Loucy (cell line): ENCODE measurements around the gene EXTL1.

Experiments
- H2AFZ ChIP-seq: fragments of 200-600 bp; sonication (generic); 2 replicates; pipeline ENCODE4 v1.6.0; 2016; ENCODE audit warnings: antibody characterized with exemption, mild to moderate bottlenecking, low read length, moderate library complexity
- H3F3A ChIP-seq: fragments of 200-600 bp; 2 replicates; pipeline ENCODE4 v1.6.0; 2016; ENCODE audit warnings: antibody characterized with exemption, low read depth, mild to moderate bottlenecking
- H3K27me3 ChIP-seq: fragments of 200-600 bp; sonication (generic); 2 replicates; pipeline ENCODE4 v1.6.1; 2014; ENCODE audit warnings: low read length, mild to moderate bottlenecking; ENCODE audit not compliant: insufficient read depth, poor library complexity, severe bottlenecking
- H3K36me3 ChIP-seq: fragments of 200-600 bp; sonication (generic); 2 replicates; pipeline ENCODE4 v1.6.1; 2016; ENCODE audit warnings: low read length; ENCODE audit not compliant: insufficient read depth
- H3K4me1 ChIP-seq: fragments of 200-600 bp; sonication (generic); 2 replicates; pipeline ENCODE4 v1.5.1; 2014; ENCODE audit warnings: low read length, mild to moderate bottlenecking; ENCODE audit not compliant: insufficient read depth, poor library complexity, severe bottlenecking
- H3K4me2 ChIP-seq: fragments of 200-600 bp; sonication (generic); 2 replicates; pipeline ENCODE4 v1.6.0; 2014; ENCODE audit warnings: antibody characterized with exemption, low read length, low read depth, mild to moderate bottlenecking; ENCODE audit not compliant: poor library complexity, severe bottlenecking
- H3K4me3 ChIP-seq: fragments of 200-600 bp; sonication (generic); 2 replicates; pipeline ENCODE4 v1.5.1; 2014; ENCODE audit warnings: low read length, mild to moderate bottlenecking, mixed read lengths; ENCODE audit not compliant: poor library complexity, severe bottlenecking
- H3K79me2 ChIP-seq: fragments of 200-600 bp; sonication (generic); 2 replicates; pipeline ENCODE4 v1.6.1; 2014; ENCODE audit warnings: low read length; ENCODE audit not compliant: insufficient read depth
- H3K9ac ChIP-seq: fragments of 200-600 bp; sonication (generic); 2 replicates; pipeline ENCODE4 v1.6.0; 2014; ENCODE audit warnings: mild to moderate bottlenecking, low read depth, low read length, moderate library complexity; ENCODE audit not compliant: poor library complexity, severe bottlenecking
- H3K9me2 ChIP-seq: fragments of 200-600 bp; sonication (generic); replicated peaks from 2 replicates; pipeline ENCODE4 v1.6.1; 2016; ENCODE audit warnings: low read depth, low read length, mixed read lengths
- H3K9me3 ChIP-seq: fragments of 200-600 bp; sonication (generic); 2 replicates; pipeline ENCODE4 v1.6.1; 2014; ENCODE audit warnings: mild to moderate bottlenecking, antibody characterized with exemption, low read length, low read depth; ENCODE audit not compliant: insufficient read depth
- H4K20me1 ChIP-seq: fragments of 200-600 bp; sonication (generic); 2 replicates; pipeline ENCODE4 v1.6.0; 2014; ENCODE audit warnings: antibody characterized with exemption, low read length, mild to moderate bottlenecking; ENCODE audit not compliant: insufficient read depth, poor library complexity, severe bottlenecking
- CTCF ChIP-seq: fragments of 200-600 bp; sonication (generic); conservative IDR thresholded peaks from 2 replicates; pipeline ENCODE4 v1.5.1; 2014; ENCODE audit warnings: mild to moderate bottlenecking, antibody characterized with exemption, low read length
- EZH2phosphoT487 ChIP-seq: fragments of 200-600 bp; IDR thresholded peaks from 2 replicates; pipeline ENCODE4 v1.6.1; 2018; ENCODE audit warnings: antibody characterized with exemption, mild to moderate bottlenecking, moderate library complexity, borderline replicate concordance

Gene EXTL1

GRCh38 chr1:26044414-26044813 lies 22.8 kb downstream of the EXTL1 start:
- Histone ChIP-seq H3K27me3 (no peaks in the 10 kb centered on the region), H3F3A (no peaks in the 10 kb centered on the region), H3K4me2 (no peak overlapping the region), H3K4me1 (no peaks in the 10 kb centered on the region), H4K20me1 (no peaks in the 10 kb centered on the region), H3K9ac (no peak overlapping the region), H3K4me3 (no peak overlapping the region), H3K9me2 (no peaks in the 10 kb centered on the region), H3K79me2 (no peaks in the 10 kb centered on the region), H2AFZ (no peak overlapping the region), H3K9me3 (no peaks in the 10 kb centered on the region), H3K36me3 (no peaks in the 10 kb centered on the region)
- no peak for TF ChIP-seq EZH2phosphoT487
- TF ChIP-seq CTCF: no peak

- Histone ChIP-seq H3F3A (no peaks in the 10 kb centered on the region), H3K9ac (no peak overlapping the region), H3K4me2 (no peak overlapping the region)
Observed at GRCh38 chr1:26044971-26045721, 23.6 kb downstream of the EXTL1 start.

DNA sequence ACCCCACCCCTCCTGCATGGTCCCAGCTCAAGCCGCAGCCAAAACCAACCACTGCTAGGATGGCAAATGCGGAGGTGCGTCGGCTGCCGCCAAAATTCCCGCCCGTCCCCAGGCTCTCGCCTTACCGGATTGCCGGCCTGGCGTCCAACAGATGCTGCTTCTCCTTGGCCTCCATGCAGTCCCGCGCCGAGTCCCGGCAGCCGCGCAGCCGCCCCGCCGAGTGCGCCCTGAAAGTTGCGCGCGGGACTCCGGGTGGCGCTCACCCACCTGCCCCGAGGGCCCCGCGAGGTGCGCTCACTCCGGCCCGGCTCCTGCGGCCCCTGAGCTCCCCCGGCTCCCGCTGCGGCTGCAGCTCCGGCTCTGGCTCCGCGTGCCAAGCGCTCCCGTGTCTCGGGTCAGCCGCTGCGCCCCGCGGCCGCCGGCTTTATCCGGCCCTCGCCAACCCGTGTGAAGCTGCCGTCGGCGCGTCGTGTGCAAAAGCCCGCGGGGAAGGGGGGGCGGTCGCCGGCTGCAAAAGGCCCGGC lies 24.2 kb downstream of the EXTL1 start, which contains the start of gene SLC30A2:
SLC30A2 (minus strand) TSS at position 397 of the 524 bp plus-strand sequence; CDS start at position 175, 222 bp downstream.
- Histone ChIP-seq H3K9ac (no peak within 1 kb of the TSS), H3K79me2 (no peaks in the 10 kb centered on the region)

More at GRCh38 chr1:26044971-26045721, 23.6 kb downstream of the EXTL1 start:
- Histone ChIP-seq H3K4me3 (no peak overlapping the region), H3K4me1 (peaks cover 7% of the 10 kb centered on the region), H3K27me3 (no peaks in the 10 kb centered on the region), H4K20me1 (no peaks in the 10 kb centered on the region), H2AFZ (no peak overlapping the region), H3K79me2 (no peaks in the 10 kb centered on the region), H3K9me2 (no peaks in the 10 kb centered on the region), H3K9me3 (no peaks in the 10 kb centered on the region), H3K36me3 (no peaks in the 10 kb centered on the region)
- TF ChIP-seq CTCF (no peak), EZH2phosphoT487 (no peak)

More for the DNA sequence above, 24.2 kb downstream of the EXTL1 start, which contains the start of gene SLC30A2:
- H3K4me1 ChIP-seq: peaks cover 10% of the 10 kb centered on the region
- no peak within 1 kb of the TSS for H3K4me2 ChIP-seq
- no peaks in the 10 kb centered on the region for H3K9me2 ChIP-seq
- no peaks in the 10 kb centered on the region for H3K27me3 ChIP-seq
- no peak within 1 kb of the TSS for H3K4me3 ChIP-seq
- H4K20me1 ChIP-seq: no peaks in the 10 kb centered on the region
- H3F3A ChIP-seq: no peaks in the 10 kb centered on the region
- no peak within 1 kb of the TSS for H2AFZ ChIP-seq
- no peak for TF ChIP-seq CTCF
- no peak for TF ChIP-seq EZH2phosphoT487
- H3K36me3 ChIP-seq: no peaks in the 10 kb centered on the region
- H3K9me3 ChIP-seq: no peaks in the 10 kb centered on the region
